Breast epithelium (tissue), 3 donors: ENCODE data around the gene DOC2B.
"Not testable (repeated sequence)": the region's sequence is repeated elsewhere in the genome, so short reads cannot be mapped to it uniquely, and the experiment has no call there.

ENCODE experiments used
- POLR2A ChIP-seq: fragments of 450-650 bp; IDR thresholded peaks from one replicate; pipeline ENCODE4 v1.6.1; 2016; ENCODE audit warnings: antibody characterized with exemption, mild to moderate bottlenecking, moderate library complexity
- POLR2AphosphoS5 ChIP-seq, 3 donors: sonication (generic); formaldehyde crosslinking; IDR thresholded peaks; one replicate each; pipeline ENCODE4 v1.6.1; 2017; ENCODE audit warnings: antibody characterized with exemption in 3 of 3
- TF ChIP-seq, protein P1 (sequence below), 3 donors: fragments of 450-650 bp; IDR thresholded peaks; one replicate each; pipeline ENCODE4 v1.5.1; 2016 to 2017; ENCODE audit warnings: antibody characterized with exemption in 3 of 3, mild to moderate bottlenecking in 3 of 3, moderate library complexity in 3 of 3

DNA sequence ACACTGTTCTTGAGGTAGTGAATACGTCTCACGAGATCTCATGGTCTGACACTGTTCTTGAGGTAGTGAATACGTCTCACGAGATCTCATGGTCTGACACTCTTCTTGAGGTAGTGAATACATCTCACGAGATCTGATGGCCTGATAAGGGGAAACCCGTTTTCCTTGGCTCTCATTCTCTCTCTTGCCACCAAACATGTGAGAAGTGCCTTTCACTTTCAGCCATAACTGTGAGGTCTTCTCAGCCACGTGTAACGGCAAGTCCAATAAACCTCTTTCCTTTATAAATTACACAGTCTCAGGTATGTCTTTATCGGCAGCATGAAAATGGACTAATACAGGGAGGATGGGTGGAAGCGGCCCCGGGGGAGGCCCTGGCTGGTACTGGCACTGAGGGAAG lies 12.8 kb downstream of the DOC2B start:
- TF ChIP-seq, protein P1, sequence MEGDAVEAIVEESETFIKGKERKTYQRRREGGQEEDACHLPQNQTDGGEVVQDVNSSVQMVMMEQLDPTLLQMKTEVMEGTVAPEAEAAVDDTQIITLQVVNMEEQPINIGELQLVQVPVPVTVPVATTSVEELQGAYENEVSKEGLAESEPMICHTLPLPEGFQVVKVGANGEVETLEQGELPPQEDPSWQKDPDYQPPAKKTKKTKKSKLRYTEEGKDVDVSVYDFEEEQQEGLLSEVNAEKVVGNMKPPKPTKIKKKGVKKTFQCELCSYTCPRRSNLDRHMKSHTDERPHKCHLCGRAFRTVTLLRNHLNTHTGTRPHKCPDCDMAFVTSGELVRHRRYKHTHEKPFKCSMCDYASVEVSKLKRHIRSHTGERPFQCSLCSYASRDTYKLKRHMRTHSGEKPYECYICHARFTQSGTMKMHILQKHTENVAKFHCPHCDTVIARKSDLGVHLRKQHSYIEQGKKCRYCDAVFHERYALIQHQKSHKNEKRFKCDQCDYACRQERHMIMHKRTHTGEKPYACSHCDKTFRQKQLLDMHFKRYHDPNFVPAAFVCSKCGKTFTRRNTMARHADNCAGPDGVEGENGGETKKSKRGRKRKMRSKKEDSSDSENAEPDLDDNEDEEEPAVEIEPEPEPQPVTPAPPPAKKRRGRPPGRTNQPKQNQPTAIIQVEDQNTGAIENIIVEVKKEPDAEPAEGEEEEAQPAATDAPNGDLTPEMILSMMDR (IDR thresholded peaks at IDR 0.05) = not testable (repeated sequence)
- TF ChIP-seq POLR2A; POLR2AphosphoS5 (IDR thresholded peaks at IDR 0.05): not testable (repeated sequence)
